WERI-Rb-1 (cell line): Measurements from ENCODE around the gene TBPL2.
"Not testable (repeated sequence)": the region's sequence is repeated elsewhere in the genome, so short reads cannot be mapped to it uniquely, and the experiment has no call there.

Experiments
- DNase-seq: peaks from one replicate; pipeline ENCODE4 v3.0.0-alpha.2; 2020
- H3K27ac ChIP-seq: fragments of 250-450 bp; sonication (Bioruptor Pico); 2 replicates; pipeline ENCODE4 v1.5.1; 2020; ENCODE audit warnings: mild to moderate bottlenecking, moderate library complexity
- H3K27me3 ChIP-seq: fragments of 250-450 bp; sonication (Bioruptor Pico); 2 replicates; pipeline ENCODE4 v1.5.1; 2021; ENCODE audit warnings: mild to moderate bottlenecking, low read depth, moderate library complexity; ENCODE audit not compliant: insufficient read depth, severe bottlenecking
- H3K36me3 ChIP-seq: fragments of 250-450 bp; sonication (Bioruptor Pico); 2 replicates; pipeline ENCODE4 v1.5.1; 2020; ENCODE audit warnings: mild to moderate bottlenecking, moderate library complexity
- H3K4me3 ChIP-seq: 2 replicates; pipeline ENCODE4 v1.5.1; 2011; ENCODE audit warnings: low read depth, mild to moderate bottlenecking, control low read depth, low read length
- H3K9me3 ChIP-seq: fragments of 250-450 bp; sonication (Bioruptor Pico); 2 replicates; pipeline ENCODE4 v1.5.1; 2021; ENCODE audit warnings: mild to moderate bottlenecking, moderate library complexity; ENCODE audit not compliant: severe bottlenecking
- CTCF ChIP-seq: IDR thresholded peaks from 2 replicates; pipeline ENCODE4 v1.5.1; 2011; ENCODE audit warnings: low read depth, mild to moderate bottlenecking, control low read depth, inconsistent platforms, low read length

Gene TBPL2

GRCh38 chr14:55440385-55440784 is at the start of gene TBPL2:
Gene TBPL2, minus strand, starts transcription at chr14:55440616. Its CDS starts 167 bp downstream, at chr14:55440449.
- TF ChIP-seq CTCF: no peak
- DNase-seq: no peak
- no peak within 1 kb of the TSS for H3K4me3 ChIP-seq
- H3K27me3 ChIP-seq: no peaks in the 10 kb centered on the region
- H3K36me3 ChIP-seq: no peaks in the 10 kb centered on the region
- H3K9me3 ChIP-seq: no peaks in the 10 kb centered on the region
- no peak within 1 kb of the TSS for H3K27ac ChIP-seq

- TF ChIP-seq CTCF: no peak
- no peaks in the 10 kb centered on the region for H3K9me3 ChIP-seq
- DNase-seq: no peak
- H3K36me3 ChIP-seq: no peaks in the 10 kb centered on the region
- no peak overlapping the region for H3K4me3 ChIP-seq
- H3K27me3 ChIP-seq: no peaks in the 10 kb centered on the region
- H3K27ac ChIP-seq: no peak overlapping the region
Measured at GRCh38 chr14:55488204-55488603, 47.8 kb upstream of the TBPL2 start.

- Histone ChIP-seq H3K9me3 (no peaks in the 10 kb centered on the region), H3K27me3 (no peaks in the 10 kb centered on the region), H3K4me3 (no peak overlapping the region), H3K36me3 (no peaks in the 10 kb centered on the region), H3K27ac (no peak overlapping the region)
- no peak for TF ChIP-seq CTCF
- no peak for DNase-seq
Measured at GRCh38 chr14:55482936-55483605, 42.7 kb upstream of the TBPL2 start.

- TF ChIP-seq CTCF: no peak
- H3K27ac ChIP-seq: no peak overlapping the region
- H3K4me3 ChIP-seq: no peak overlapping the region
- no peaks in the 10 kb centered on the region for H3K36me3 ChIP-seq
- no peak for DNase-seq
- H3K27me3 ChIP-seq: no peaks in the 10 kb centered on the region
- no peaks in the 10 kb centered on the region for H3K9me3 ChIP-seq
Measured at GRCh38 chr14:55481769-55482168, 41.4 kb upstream of the TBPL2 start.

GRCh38 chr14:55477680-55478079 is 37.3 kb upstream of the TBPL2 start:
- Histone ChIP-seq H3K27me3 (no peaks in the 10 kb centered on the region), H3K27ac (no peak overlapping the region), H3K9me3 (no peaks in the 10 kb centered on the region), H3K4me3 (no peak overlapping the region), H3K36me3 (no peaks in the 10 kb centered on the region)
- no peak for TF ChIP-seq CTCF
- no peak for DNase-seq

GRCh38 chr14:55476448-55476847 is 36.0 kb upstream of the TBPL2 start:
- H3K9me3 ChIP-seq, H3K4me3 ChIP-seq, H3K27me3 ChIP-seq, H3K36me3 ChIP-seq, H3K27ac ChIP-seq, DNase-seq: not testable (repeated sequence)
